Measurements from ENCODE around the gene NME1. TPM values are rescaled to one million over a fixed set of nuclear protein-coding genes. Genes with fewer than 3 reads are reported as not detected.
"Not testable (repeated sequence)": the region's sequence is repeated elsewhere in the genome, so short reads cannot be mapped to it uniquely, and the experiment has no call there.

NME1 gene
- polyA plus RNA-seq, 1 donor from 2014 or later, result 262 TPM

- no peaks in the 10 kb centered on the region for H3F3A ChIP-seq (ENCODE audit: insufficient read depth, low read length, poor library complexity, severe bottlenecking)
- H3K36me3 ChIP-seq (ENCODE audit: insufficient read depth, low read length), result no peaks in the 10 kb centered on the region
- TF ChIP-seq EP300 (conservative IDR thresholded peaks at IDR 0.05; ENCODE audit: poor library complexity, severe bottlenecking) (no peak), CTCF (IDR thresholded peaks at IDR 0.05; ENCODE audit: poor library complexity, severe bottlenecking) (no peak), REST (IDR thresholded peaks at IDR 0.05; ENCODE audit: borderline replicate concordance) (no peak), POLR2AphosphoS5 (IDR thresholded peaks at IDR 0.05) (no peak), TAF1 (IDR thresholded peaks at IDR 0.05; ENCODE audit: low read depth) (no peak), SMC3 (conservative IDR thresholded peaks at IDR 0.05; ENCODE audit: poor library complexity) (no peak), RAD21 (conservative IDR thresholded peaks at IDR 0.05) (no peak), MXI1 (conservative IDR thresholded peaks at IDR 0.05; ENCODE audit: poor library complexity, severe bottlenecking) (no peak), EZH2 (IDR thresholded peaks at IDR 0.05; ENCODE audit: borderline replicate concordance, insufficient read depth, low read length, poor library complexity, severe bottlenecking) (no peak)
- no peaks in the 10 kb centered on the region for H3K79me2 ChIP-seq (replicated peaks; ENCODE audit: insufficient read depth, low read length)
- no peaks in the 10 kb centered on the region for H4K20me1 ChIP-seq (ENCODE audit: insufficient read depth)
- H3K27ac ChIP-seq (ENCODE audit: low read length), result no peak overlapping the region
- no peak overlapping the region for H3K4me3 ChIP-seq (ENCODE audit: low read length)
- no peak overlapping the region for H3K9ac ChIP-seq (ENCODE audit: low read length)
- H3K9me3 ChIP-seq (ENCODE audit: low read length), result no peaks in the 10 kb centered on the region
- H3K9me2 ChIP-seq (ENCODE audit: insufficient read depth, low read length), result no peaks in the 10 kb centered on the region
- H3K4me2 ChIP-seq (ENCODE audit: low read length), result no peak overlapping the region
- no peak overlapping the region for H2AFZ ChIP-seq (ENCODE audit: low read depth, low read length)
- H3K27me3 ChIP-seq (ENCODE audit: insufficient read depth, low read depth, low read length), result no peaks in the 10 kb centered on the region
Measured at GRCh38 chr17:51169340-51169739, 16.0 kb downstream of the NME1 start.

DNA sequence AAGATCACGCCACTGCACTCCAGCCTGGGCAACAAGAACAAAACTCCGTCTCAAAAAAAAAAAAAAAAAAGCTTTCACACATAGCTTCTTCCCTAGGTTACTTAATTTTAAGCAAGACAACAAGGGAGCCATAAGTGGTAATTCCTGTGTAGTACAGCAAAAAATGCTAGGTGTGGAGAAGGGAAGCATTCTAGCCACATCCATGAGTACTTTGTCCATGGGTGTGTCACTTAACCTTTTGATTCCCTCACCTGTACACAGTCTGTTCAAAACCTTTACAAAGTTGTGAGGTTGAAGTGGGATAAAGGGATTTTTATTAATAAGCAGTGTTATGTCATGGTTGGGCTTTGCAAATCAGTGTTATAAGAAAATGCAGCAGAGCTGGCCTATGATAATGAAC, 17.4 kb downstream of the NME1 start:
- H3K9me3 ChIP-seq (ENCODE audit: low read length), result no peaks in the 10 kb centered on the region
- TF ChIP-seq EZH2 (IDR thresholded peaks at IDR 0.05; ENCODE audit: borderline replicate concordance, insufficient read depth, low read length, poor library complexity, severe bottlenecking) (no peak), MXI1 (conservative IDR thresholded peaks at IDR 0.05; ENCODE audit: poor library complexity, severe bottlenecking) (no peak), RAD21 (conservative IDR thresholded peaks at IDR 0.05) (no peak), SMC3 (conservative IDR thresholded peaks at IDR 0.05; ENCODE audit: poor library complexity) (no peak), CTCF (IDR thresholded peaks at IDR 0.05; ENCODE audit: poor library complexity, severe bottlenecking) (no peak), EP300 (conservative IDR thresholded peaks at IDR 0.05; ENCODE audit: poor library complexity, severe bottlenecking) (no peak), REST (IDR thresholded peaks at IDR 0.05; ENCODE audit: borderline replicate concordance) (no peak), TAF1 (IDR thresholded peaks at IDR 0.05; ENCODE audit: low read depth) (no peak), POLR2AphosphoS5 (IDR thresholded peaks at IDR 0.05) (no peak)
- H3K79me2 ChIP-seq (replicated peaks; ENCODE audit: insufficient read depth, low read length), result no peaks in the 10 kb centered on the region
- H3K36me3 ChIP-seq (ENCODE audit: insufficient read depth, low read length), result no peaks in the 10 kb centered on the region
- H3K27ac ChIP-seq (ENCODE audit: low read length), result no peak overlapping the region
- no peak overlapping the region for H3K9ac ChIP-seq (ENCODE audit: low read length)
- no peaks in the 10 kb centered on the region for H3F3A ChIP-seq (ENCODE audit: insufficient read depth, low read length, poor library complexity, severe bottlenecking)
- no peak overlapping the region for H2AFZ ChIP-seq (ENCODE audit: low read depth, low read length)
- H3K27me3 ChIP-seq (ENCODE audit: insufficient read depth, low read depth, low read length), result no peaks in the 10 kb centered on the region
- H3K4me2 ChIP-seq (ENCODE audit: low read length), result no peak overlapping the region
- no peak overlapping the region for H3K4me3 ChIP-seq (ENCODE audit: low read length)
- no peaks in the 10 kb centered on the region for H4K20me1 ChIP-seq (ENCODE audit: insufficient read depth)
- no peaks in the 10 kb centered on the region for H3K9me2 ChIP-seq (ENCODE audit: insufficient read depth, low read length)

DNA sequence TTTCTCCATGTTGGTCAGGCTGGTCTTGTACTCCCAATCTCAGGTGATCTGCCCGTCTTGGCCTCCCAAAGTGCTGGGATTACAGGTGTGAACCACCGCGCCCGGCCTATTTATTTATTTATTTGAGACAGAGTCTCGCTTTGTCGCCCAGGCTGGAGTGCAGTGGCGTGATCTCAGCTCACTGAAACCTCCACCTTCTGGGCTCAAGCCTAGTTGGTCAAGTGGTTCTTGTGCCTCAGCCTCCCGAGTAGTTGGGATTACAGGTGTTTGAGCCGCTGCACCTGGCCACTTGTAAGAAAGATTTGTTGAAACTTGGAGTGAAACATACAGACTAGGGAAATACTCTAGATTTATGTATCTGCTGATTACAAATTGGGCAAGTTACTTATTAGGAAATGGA, 18.7 kb downstream of the NME1 start:
- H3K36me3 ChIP-seq (ENCODE audit: insufficient read depth, low read length); H3K9me2 ChIP-seq (ENCODE audit: insufficient read depth, low read length); H2AFZ ChIP-seq (ENCODE audit: low read depth, low read length); H3K4me3 ChIP-seq (ENCODE audit: low read length); H4K20me1 ChIP-seq (ENCODE audit: insufficient read depth); H3K27ac ChIP-seq (ENCODE audit: low read length); H3K79me2 ChIP-seq (replicated peaks; ENCODE audit: insufficient read depth, low read length); H3K27me3 ChIP-seq (ENCODE audit: insufficient read depth, low read depth, low read length); H3K9ac ChIP-seq (ENCODE audit: low read length); H3K4me2 ChIP-seq (ENCODE audit: low read length); H3F3A ChIP-seq (ENCODE audit: insufficient read depth, low read length, poor library complexity, severe bottlenecking); H3K9me3 ChIP-seq (ENCODE audit: low read length): not testable (repeated sequence)

Measured in neural cell (in vitro differentiated cells).